HG02571 (cell line): ENCODE results near the gene EXOSC7.

Source experiments
- ATAC-seq: cut with Tn5 transposase; IDR thresholded peaks from one replicate; pipeline ENCODE4 v1.9.1; 2021; ENCODE audit warnings: mild to moderate bottlenecking, moderate library complexity; ENCODE audit not compliant: unreplicated experiment

EXOSC7 gene

GRCh38 chr3:44992555-44993470 is 16.8 kb downstream of the EXOSC7 start:
- no peak for ATAC-seq

GRCh38 chr3:44993471-44994205 is 17.6 kb downstream of the EXOSC7 start:
- no peak for ATAC-seq

GRCh38 chr3:44995142-44995770 is 19.2 kb downstream of the EXOSC7 start:
- ATAC-seq, result no peak

- ATAC-seq, result no peak
Measured at GRCh38 chr3:44996556-44996969, 20.5 kb downstream of the EXOSC7 start.

- no peak for ATAC-seq
Measured at GRCh38 chr3:44999782-45000181, 23.7 kb downstream of the EXOSC7 start.

GRCh38 chr3:45000823-45001222 is 24.8 kb downstream of the EXOSC7 start:
- ATAC-seq, result no peak

GRCh38 chr3:45001738-45002137 is 25.7 kb downstream of the EXOSC7 start:
- no peak for ATAC-seq

GRCh38 chr3:45002139-45002660 is 26.2 kb downstream of the EXOSC7 start:
- no peak for ATAC-seq

- ATAC-seq, result no peak
Measured at GRCh38 chr3:45002720-45003119, 26.7 kb downstream of the EXOSC7 start.

GRCh38 chr3:45003406-45003805 is 27.4 kb downstream of the EXOSC7 start:
- ATAC-seq, result no peak

GRCh38 chr3:45003859-45004258 is 27.8 kb downstream of the EXOSC7 start:
- ATAC-seq, result no peak

GRCh38 chr3:45007091-45007490 is 31.0 kb downstream of the EXOSC7 start:
- no peak for ATAC-seq

GRCh38 chr3:45008117-45008516 is 32.1 kb downstream of the EXOSC7 start:
- ATAC-seq, result no peak

- no peak for ATAC-seq
Measured at GRCh38 chr3:45009868-45010267, 33.8 kb downstream of the EXOSC7 start.

GRCh38 chr3:45010811-45011333 is 34.8 kb downstream of the EXOSC7 start:
- ATAC-seq, result no peak

GRCh38 chr3:45011756-45012508 is 35.9 kb downstream of the EXOSC7 start:
- ATAC-seq, result no peak

GRCh38 chr3:45012577-45012976 is 36.5 kb downstream of the EXOSC7 start:
- ATAC-seq, result no peak

- ATAC-seq, result no peak
Measured at GRCh38 chr3:45016916-45017315, 40.9 kb downstream of the EXOSC7 start.

GRCh38 chr3:45017821-45018220 is 41.8 kb downstream of the EXOSC7 start:
- ATAC-seq, result no peak

GRCh38 chr3:45020534-45020933 is 44.5 kb downstream of the EXOSC7 start:
- ATAC-seq, result no peak
